GM23338 (cell line): ENCODE data around the gene UBL7.

Experiments used
- CREB1 ChIP-seq: fragments of 250-450 bp; sonication (Bioruptor Pico); IDR thresholded peaks from 2 replicates; pipeline ENCODE4 v1.5.0; 2020; ENCODE audit warnings: low read depth, mild to moderate bottlenecking, moderate library complexity
- EZH2 ChIP-seq: fragments of 200-600 bp; sonication (generic); IDR thresholded peaks from one replicate; pipeline ENCODE4 v1.8.0; 2017; ENCODE audit warnings: antibody characterized with exemption, mild to moderate bottlenecking, low read depth; ENCODE audit not compliant: unreplicated experiment
- EZH2phosphoT487 ChIP-seq: fragments of 200-600 bp; sonication (generic); IDR thresholded peaks from one replicate; pipeline ENCODE4 v1.8.1; 2018; ENCODE audit warnings: antibody characterized with exemption; ENCODE audit not compliant: unreplicated experiment
- JUNB ChIP-seq: IDR thresholded peaks from one replicate; pipeline ENCODE4 v1.6.1; 2016; ENCODE audit warnings: antibody characterized with exemption; ENCODE audit not compliant: unreplicated experiment
- POLR2AphosphoS5 ChIP-seq: IDR thresholded peaks from 2 replicates; pipeline ENCODE4 v1.6.1; 2016; ENCODE audit warnings: antibody characterized with exemption, low read depth
- ZNF114 ChIP-seq: fragments of 250-450 bp; sonication (Bioruptor Pico); IDR thresholded peaks from 2 replicates; pipeline ENCODE4 v1.5.0; 2020; ENCODE audit warnings: mild to moderate bottlenecking, moderate library complexity
- ZNF331 ChIP-seq: fragments of 250-450 bp; sonication (Bioruptor Pico); IDR thresholded peaks from 2 replicates; pipeline ENCODE4 v1.5.0; 2020; ENCODE audit warnings: low read depth, mild to moderate bottlenecking, moderate library complexity
- TF ChIP-seq, protein P1 (sequence below), 2 experiments: fragments of 200-600 bp in 1 of 2; sonication (generic) in 1 of 2; conservative IDR thresholded peaks; 2 replicates each; pipeline versions ENCODE4 v1.5.1 to v1.6.1; 2016 to 2017; ENCODE audit warnings: antibody characterized with exemption in 2 of 2, low read depth in 2 of 2, mild to moderate bottlenecking in 2 of 2, moderate library complexity in 1 of 2
- TF ChIP-seq, protein P2 (sequence below): IDR thresholded peaks from one replicate; pipeline ENCODE4 v1.6.1; 2018; ENCODE audit warnings: antibody characterized with exemption; ENCODE audit not compliant: unreplicated experiment

DNA sequence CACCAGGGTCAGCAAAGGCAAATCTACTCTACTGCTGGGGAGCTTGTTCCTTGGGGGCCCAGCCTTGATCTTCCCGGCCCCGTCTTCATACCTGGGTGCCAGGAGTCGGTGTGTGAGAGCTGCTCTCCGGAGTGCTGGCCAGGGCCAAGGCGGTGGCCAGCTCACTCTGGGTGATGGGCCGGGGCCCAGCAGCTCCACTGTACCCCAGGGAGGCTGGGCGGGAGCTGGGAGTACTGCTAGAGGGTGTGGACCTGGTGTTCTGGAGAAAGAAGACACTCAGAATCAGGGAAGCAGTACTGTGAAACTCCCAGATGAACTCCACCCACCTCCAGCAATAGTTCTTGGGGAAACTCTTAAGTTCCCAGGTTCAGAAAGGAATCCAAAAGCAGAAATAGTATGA, 11.9 kb downstream of the UBL7 start:
- TF ChIP-seq, protein P1, sequence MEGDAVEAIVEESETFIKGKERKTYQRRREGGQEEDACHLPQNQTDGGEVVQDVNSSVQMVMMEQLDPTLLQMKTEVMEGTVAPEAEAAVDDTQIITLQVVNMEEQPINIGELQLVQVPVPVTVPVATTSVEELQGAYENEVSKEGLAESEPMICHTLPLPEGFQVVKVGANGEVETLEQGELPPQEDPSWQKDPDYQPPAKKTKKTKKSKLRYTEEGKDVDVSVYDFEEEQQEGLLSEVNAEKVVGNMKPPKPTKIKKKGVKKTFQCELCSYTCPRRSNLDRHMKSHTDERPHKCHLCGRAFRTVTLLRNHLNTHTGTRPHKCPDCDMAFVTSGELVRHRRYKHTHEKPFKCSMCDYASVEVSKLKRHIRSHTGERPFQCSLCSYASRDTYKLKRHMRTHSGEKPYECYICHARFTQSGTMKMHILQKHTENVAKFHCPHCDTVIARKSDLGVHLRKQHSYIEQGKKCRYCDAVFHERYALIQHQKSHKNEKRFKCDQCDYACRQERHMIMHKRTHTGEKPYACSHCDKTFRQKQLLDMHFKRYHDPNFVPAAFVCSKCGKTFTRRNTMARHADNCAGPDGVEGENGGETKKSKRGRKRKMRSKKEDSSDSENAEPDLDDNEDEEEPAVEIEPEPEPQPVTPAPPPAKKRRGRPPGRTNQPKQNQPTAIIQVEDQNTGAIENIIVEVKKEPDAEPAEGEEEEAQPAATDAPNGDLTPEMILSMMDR (conservative IDR thresholded peaks at IDR 0.05; ENCODE audit: low read depth in 2 of 2): no peak
- TF ChIP-seq POLR2AphosphoS5 (no peak), CREB1 (CRISPR knock-in tag) (no peak), EZH2phosphoT487 (no peak), EZH2 (no peak), ZNF331 (CRISPR knock-in tag) (no peak), ZNF114 (CRISPR knock-in tag) (no peak), JUNB (no peak)
- TF ChIP-seq, protein P2, sequence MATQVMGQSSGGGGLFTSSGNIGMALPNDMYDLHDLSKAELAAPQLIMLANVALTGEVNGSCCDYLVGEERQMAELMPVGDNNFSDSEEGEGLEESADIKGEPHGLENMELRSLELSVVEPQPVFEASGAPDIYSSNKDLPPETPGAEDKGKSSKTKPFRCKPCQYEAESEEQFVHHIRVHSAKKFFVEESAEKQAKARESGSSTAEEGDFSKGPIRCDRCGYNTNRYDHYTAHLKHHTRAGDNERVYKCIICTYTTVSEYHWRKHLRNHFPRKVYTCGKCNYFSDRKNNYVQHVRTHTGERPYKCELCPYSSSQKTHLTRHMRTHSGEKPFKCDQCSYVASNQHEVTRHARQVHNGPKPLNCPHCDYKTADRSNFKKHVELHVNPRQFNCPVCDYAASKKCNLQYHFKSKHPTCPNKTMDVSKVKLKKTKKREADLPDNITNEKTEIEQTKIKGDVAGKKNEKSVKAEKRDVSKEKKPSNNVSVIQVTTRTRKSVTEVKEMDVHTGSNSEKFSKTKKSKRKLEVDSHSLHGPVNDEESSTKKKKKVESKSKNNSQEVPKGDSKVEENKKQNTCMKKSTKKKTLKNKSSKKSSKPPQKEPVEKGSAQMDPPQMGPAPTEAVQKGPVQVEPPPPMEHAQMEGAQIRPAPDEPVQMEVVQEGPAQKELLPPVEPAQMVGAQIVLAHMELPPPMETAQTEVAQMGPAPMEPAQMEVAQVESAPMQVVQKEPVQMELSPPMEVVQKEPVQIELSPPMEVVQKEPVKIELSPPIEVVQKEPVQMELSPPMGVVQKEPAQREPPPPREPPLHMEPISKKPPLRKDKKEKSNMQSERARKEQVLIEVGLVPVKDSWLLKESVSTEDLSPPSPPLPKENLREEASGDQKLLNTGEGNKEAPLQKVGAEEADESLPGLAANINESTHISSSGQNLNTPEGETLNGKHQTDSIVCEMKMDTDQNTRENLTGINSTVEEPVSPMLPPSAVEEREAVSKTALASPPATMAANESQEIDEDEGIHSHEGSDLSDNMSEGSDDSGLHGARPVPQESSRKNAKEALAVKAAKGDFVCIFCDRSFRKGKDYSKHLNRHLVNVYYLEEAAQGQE: no peak
